ENCODE data around the gene TNFRSF6B.
A peak's percentile ranks its signal among the peaks of the same experiment; 100 is the strongest.

Gene TNFRSF6B

DNA sequence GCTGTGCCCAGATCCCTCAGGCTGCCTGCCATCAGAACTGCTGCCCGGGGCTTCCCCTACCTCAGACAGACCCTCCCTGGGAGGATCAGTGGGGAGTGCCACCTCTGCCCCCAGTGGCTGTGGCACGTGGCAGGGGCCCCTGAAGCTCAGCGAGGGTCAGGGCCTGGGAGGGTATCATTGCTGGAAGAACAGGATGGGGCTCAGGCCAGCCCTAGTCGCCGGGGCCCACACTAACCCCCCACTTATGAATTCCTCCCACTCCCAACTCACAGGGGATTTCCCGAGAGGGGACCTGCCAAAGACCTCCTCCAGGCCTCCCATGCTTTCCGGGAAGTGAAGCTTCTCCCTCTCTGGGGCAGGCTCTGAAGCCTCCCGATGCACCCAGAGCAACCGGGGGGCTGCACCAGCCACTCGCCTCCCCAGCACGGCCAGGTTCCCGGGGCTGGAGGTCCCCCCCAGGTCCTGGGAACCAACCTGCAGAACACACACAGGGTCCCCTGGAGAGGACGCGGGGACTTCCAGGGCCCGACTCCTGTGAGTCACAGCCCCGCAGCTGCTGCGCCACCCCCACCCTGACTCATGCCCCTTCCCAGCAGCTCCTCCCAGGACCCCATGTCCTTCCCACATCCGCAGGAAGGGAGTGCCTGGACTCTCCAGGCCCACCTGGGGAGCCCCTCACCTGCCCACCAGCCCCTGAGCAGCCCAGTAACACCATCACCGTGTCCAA is 2.5 kb downstream of the TNFRSF6B start:
- DNase-seq: no peak

DNA sequence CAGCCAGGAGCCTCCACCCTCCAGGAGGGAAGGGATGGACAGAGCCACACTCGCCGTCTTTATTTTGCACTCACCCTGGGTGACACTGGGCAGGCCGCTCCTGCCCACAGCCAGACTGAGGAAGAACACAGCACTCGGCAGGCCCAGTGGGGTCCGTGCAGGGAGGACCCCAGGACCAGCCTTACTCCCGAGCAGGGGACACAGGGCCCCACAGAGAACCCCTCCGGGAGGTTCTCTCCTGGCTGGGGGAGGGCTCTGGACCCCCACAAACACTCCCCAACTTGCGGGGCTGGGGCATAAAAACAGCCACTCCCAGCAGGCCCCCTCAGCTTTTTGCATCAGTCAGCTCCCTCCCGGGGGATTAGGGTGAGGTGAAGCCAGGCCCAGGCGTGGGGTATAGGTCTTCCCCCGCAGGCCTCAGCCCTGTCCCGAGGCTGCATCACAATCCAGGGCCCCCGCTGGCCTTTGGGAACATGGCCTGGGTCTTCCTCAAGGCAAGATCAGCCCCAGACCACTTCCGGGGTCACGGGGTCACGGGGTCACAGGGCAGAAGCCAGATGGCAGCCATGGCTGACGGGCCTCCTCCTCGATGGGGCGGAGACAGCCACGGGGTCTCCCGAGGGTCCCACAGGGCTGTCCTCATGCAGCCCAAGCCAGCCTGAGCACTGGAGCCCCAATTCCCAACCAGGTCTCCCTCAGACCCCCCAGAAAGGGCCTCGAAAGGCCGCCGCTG is 3.2 kb downstream of the TNFRSF6B start:
- DNase-seq: no peak

DNA sequence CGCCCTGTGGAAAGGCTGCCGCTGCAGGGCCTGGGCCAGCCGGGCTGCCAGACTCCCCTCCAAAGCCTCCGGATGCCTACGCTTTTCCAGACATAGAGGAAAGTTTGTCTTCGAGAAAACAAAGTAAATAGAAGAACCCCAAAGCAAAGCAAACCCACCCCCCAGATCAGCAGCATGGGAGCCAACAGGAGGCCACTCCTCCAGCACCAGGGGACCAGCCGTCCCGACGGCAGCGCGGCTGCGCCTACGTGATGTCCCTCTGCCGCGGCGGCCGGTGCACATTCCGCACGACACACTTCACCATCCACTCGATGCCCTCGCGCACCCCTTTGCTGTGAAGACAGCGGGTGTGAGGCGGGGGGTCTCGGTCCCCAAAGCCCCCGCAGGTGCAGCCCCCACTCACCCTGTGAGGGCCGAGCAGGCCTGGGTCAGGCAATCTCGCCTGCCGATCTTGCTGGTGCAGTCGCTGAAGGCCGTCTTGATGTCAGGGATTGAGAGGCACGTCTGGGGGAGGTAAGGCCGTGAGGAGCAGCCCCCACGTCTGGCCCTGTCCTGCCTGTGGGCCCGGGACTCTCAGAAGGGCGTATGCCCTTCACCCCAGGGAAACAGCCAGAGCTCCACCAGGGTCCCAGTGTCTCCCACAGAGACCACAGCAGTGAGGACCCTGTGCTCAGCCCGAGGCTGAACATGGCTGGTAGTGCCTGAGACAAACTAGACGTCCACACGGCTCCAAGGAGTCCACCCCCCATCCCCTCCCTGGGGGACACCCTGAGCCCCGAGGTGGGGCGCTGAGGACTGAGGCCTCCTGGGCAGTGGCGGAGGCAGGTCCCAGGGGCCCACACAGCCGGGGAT is 4.0 kb downstream of the TNFRSF6B start:
- DNase-seq: no peak

DNA sequence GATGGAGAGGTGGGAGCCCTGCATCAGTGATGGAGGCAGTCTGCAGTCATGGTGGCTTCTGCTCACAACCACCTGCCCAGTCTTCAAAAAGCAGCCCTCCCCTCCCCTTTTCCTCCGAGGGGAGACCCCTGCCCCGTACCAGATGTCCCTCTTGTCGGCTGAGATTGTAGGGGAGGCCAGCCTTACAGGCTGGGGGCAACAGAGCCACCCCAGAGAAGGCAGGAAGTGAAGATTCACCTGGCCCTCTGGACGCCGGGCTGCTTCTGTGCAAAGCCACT is 4.5 kb downstream of the TNFRSF6B start:
- no peak for DNase-seq

DNA sequence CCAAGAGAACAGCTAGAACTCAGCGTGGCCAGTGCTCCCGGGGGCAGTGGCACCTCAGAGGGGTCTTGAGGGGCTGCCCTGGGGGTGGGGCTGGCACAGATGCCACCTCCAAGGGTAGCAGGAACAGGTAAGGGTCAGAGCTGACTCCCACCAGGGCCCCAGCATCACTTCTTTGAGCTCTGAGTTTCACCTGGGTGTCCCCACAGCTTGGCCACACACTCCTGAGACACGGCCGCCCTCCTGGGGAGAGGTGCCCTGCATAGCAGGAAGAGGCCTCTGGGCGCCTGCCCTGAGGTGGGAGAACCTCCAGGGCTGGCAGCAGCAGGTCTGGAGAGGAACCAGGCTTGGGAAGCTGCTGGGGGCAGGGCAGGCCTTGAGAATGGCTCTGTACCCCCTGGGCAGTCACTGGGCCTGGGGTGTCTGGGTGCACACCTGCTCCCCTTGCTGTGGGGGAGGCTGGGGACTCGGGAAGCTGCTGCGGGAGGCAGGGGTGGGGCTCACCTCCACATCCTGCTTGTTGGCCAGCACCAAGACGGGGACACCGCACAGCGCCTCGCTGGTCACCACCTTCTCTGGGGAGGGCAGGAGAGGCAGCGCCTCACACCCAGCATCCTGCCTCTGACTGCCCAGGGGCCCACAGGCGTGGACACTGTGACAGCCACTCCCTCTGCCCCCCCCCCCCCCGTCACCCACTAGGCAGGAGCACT is 5.0 kb downstream of the TNFRSF6B start:
- no peak for DNase-seq

DNA sequence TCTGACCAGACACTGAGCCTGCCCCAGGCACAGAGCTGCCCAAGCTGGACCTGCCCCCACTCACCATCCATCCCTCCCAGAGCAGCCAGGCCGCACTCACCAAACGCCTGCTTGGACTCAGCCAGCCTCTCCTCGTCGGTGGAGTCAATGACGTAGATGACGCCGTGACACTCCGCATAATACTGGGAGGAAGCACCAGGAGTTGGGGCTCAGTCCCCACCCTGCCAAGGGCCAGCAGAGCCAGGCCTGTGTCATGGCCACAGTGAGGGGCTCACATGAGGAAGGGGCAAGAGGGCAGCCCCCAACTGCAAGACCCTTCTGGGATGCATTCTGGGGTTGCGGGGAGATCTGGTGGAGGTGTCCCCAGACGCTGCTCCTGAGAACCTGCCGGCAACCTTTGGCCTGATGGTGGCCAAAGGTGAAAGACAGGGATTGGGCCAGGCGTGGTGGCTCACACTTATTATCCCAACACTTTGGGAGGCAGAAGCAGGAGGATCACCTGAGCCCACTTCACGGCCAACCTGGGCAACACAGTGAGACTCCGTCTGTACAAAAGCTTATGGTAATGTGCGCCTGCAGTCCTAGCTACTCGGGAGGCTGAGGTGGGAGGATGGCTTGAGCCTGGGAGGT is 5.7 kb downstream of the TNFRSF6B start:
- DNase-seq: no peak

DNA sequence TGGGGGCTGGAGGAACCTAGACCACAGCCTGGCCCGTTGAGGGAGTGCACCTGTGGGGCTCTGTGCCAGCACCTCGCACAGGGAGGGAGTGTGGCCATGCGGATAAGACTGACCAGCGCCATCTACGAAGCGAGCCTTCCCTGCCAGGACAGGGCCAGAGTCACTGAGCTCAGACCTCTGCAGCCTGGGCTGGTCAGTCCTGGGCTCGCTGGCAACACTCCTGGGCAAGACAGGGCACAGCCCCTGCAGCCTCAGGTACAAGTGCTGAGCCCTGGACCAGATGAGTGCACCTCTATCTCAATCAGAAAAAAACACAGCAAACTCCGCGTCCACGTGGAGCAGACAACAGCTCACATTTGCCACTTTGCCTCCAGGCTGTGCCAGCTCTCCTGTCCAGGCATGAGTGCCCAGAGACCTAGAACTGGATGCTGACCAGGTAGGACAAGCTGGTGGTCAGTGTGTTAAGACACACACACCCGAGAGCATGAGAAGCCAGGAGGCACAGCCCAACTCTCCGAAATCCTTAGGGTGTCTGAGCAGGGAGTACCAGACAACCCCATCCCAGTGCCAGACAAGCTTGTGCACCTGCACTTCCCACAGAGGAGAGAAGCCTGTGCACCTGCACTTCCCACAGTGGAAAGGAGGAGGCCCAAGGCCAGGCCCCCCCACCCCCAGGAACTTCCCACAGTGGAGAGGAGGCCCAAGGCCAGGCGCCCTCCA is 6.5 kb downstream of the TNFRSF6B start:
- DNase-seq: no peak

DNA sequence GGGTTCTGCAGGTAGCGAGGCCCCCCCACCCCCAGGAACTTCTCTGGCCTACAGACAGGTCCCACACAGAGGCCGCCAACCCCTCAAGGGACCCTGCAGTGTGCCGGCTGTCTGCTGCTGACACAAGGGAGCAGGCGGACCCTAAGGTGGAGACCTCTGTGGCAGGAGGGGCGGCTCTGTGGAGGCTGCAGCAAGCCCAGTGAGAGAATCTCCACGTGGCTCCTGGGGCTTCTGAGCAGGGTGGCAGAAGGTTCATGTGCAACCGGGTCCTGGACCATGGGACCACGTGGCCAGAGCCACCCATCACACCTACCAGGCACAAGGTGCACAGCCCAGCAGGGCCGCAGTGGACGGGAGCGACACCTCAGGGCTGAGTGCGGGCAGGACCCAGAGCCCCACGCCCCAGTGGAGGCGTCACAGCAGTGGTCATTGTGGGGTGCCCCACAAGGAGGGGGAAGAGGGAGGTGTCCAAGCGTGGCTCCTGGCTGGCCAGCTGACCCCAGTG is 7.1 kb downstream of the TNFRSF6B start:
- no peak for DNase-seq

DNA sequence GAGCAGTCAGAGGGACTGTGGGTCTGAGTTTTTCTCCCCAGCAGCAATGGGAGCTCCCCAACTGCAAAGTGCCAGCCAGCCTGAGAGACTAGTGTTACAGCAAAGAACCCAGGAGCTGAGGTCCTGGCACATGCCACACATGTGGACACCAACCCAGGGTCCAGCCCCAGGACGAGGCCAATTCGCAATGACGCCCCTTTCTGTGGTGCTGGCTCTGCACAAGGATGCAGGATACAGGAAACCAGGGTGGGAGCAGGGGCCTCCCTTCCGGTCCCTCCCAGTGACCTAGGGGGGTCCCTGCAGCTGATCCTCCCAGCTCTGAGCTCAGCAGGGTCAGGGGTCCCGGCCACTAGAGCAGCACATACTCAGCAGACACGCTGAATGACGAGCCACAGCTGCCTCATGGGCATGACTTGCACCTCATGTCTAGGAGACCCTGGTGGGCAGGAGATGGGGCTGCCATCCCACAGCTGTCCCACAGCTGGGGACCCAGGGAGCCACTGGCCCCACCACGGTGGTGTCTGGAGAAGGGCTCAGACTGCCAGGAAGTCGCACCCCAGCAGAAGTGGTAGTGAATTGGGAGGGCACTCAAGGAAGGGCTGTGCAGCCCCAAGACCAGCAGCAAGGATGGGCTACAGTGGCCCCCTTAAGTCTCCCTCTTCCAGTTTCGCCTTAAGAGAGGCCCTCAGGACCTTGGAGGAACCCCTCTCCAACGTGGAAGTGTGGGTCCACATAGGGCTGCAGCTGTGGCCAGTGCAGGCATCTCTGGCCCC is 7.7 kb downstream of the TNFRSF6B start:
- DNase-seq: no peak

DNA sequence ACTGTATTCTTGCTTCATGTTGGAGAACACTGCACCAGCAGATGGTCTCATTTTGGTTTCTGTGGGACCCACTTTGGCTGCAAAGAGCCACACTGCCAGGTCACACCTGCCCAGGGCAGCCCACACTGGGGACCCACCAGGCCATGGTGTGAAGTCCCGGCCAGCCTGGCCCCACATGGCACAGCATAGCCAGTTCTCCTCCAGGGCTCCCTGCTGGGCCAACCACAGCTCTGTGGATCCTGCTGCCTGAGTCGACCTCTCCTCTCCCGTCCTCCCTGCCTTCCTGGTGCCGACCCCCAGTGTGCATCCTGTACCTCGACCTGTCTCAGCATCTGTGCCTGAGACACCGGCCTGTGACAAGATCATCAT is 8.3 kb downstream of the TNFRSF6B start:
- DNase-seq: no peak

DNA sequence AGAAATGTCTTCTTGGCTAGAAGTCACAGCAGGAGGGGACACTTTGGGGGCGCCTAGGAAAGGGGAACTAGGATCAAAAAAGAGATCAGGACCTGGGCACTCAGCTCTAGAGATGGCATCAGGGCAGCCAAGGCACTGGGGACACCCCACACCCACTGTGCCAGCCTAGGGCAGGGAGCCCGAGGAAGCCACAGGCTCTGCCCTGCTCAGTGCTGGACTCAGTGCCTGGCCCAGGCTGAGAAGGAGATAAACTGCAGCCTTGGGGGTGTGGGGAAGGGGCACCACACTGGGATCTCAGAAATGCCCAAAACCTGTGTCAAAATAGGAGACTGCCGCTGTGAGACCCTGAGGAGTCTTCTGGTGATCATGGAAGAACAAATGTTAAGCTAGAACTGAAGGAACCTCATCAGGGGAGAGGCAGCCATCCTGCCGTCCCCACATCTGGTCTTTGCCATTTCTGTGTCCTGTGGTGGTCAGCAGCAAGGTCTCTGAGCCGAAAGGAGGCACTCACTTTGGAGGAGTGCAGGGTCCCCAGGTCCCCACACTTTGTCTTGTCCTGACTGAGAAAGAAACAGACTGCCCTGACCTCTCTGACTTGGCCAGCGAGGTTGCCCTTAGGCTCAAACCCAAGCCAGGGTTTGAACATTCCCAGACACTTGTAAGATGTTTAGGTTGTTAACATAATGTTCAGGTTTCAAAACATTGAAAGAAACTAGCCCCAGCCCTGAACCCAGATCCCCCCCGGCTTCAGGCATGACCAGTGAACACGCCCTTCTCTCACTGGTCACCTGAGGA is 9.0 kb downstream of the TNFRSF6B start:
- DNase-seq: no peak

DNA sequence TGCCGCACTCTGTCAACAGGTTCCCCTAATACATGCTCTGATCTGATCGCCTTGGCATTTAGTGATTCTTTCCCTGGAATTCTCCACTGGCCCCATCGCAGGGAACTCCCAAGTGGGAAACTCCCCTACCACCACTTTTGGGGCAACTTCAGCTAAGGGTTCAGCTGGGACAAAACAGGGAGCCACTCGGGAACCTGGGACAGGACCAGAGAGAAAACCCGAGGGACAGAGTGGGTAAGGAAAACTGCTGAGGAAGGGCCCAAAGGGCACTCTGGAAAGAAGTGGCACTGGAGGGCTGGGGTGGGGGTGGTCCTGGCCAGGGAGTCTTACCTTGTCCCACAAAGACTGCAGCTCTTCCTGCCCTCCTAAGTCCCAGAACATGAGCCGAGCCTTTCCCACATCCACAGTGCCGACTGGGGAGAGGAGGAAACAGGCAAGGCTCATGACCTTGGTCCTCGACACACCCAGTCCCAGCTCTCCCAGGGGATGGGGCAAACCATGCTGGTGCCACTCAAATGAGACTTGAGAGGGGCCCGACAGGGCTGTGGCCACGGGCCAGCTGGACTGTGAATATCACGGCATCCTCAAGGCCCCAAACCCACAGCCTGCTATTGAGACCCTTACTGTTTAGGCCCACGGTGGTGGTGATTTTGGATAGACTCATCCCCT is 9.7 kb downstream of the TNFRSF6B start:
- DNase-seq: no peak

DNA sequence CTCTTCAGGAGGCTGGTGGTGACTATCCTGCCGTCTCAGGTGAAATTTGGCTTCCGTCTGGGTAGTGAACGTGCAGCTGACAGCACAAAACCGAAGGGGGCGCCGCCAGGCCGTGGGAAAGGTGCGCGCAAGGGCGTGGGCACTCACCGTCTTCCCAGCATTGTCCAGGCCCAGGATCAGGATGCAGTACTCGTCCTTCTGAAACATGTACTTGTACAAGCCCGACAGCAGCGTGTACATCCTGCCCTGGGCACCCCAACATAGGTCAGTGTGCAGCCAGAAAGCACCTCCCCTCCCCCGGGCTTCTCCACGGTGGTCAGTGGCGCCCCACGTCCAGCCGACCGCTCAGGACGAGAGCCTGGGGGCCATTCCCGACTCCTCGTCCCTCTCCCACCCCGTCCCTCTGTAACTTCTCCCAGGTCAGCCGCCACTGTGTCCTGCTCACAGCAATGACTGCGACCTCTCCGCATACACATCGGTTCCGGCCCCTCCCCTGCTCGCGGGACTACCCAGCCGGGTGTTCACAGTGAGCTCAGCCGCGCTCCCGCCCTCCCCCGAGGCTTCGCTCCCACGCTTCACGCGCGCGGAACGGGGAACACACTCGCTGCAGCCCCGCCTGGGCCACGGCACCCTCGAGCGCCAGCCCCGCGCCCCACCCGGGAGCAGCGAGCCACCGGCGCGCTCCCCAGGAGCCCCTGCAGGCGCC is 10.6 kb downstream of the TNFRSF6B start:
- no peak for DNase-seq

DNA sequence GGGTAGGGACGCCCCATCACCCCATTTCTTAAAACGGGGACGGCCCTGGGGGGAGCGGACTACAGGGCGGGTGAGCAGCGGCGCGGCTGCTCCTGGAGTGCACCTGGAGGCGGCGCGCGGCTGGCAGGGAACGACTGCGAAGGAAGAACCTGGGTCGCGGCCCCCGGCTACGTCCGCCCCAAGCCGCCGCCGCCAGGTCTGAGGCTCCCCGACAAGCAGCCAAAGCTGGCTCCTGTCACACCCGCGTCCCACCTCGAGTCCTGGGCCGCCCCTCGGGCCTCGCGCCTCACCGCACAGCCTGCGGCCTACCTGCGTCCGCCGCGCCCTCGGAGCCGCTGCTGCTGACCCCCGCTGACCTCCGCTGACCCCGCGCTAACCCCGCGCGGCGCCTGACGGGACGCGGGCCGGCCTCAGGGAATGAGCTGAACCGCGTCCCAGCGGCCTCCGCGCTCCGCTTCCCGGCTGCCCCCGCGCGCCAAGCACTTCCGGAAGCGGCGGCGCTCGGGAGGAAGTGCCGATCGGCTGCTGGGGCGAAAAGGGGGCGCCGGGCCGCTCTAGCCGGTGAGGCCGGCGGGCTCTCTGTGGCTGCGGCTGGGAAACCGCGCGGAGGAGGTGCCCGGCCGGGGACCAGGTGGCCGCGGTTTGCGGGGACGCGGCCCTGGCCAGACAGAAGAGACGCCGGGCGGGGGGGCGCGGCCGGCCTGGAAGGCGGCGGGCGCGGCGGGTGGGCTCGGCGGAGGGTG is 11.3 kb downstream of the TNFRSF6B start, which contains the start of the genes ARFRP1 and ZGPAT:
ARFRP1 (minus strand) TSS at position 419 of the 743 bp plus-strand sequence. CDS start 885 bp downstream, outside the sequence.
ZGPAT (plus strand) TSS at position 482 of the 743 bp plus-strand sequence. CDS start 542 bp downstream, outside the sequence.
- DNase-seq: peak; percentile 81

DNA sequence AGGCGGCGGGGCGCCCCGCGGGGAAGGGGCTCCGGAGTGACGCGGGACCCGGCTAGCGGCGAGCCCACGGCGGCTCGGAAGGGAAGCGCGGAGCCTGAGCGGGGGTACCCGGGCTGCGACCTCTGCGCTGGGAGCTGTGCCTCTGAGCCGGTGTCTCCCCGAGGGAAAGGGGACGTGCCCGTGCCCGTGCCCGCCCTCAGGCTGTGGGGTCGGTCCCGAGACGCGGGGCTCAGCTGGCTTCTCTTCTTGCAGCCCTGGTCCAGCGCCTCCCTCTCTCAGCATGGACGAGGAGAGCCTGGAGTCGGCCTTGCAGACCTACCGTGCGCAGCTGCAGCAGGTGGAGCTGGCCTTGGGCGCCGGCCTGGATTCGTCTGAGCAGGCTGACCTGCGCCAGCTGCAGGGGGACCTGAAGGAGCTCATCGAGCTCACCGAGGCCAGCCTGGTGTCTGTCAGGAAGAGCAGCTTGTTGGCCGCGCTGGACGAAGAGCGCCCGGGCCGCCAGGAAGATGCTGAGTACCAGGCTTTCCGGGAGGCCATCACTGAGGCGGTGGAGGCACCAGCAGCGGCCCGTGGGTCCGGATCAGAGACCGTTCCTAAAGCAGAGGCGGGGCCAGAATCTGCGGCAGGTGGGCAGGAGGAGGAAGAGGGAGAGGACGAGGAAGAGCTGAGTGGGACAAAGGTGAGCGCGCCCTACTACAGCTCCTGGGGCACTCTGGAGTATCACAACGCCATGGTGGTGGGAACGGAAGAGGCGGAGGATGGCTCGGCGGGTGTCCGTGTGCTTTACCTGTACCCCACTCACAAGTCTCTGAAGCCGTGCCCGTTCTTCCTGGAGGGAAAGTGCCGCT is 12.1 kb downstream of the TNFRSF6B start:
- no peak for DNase-seq

DNA sequence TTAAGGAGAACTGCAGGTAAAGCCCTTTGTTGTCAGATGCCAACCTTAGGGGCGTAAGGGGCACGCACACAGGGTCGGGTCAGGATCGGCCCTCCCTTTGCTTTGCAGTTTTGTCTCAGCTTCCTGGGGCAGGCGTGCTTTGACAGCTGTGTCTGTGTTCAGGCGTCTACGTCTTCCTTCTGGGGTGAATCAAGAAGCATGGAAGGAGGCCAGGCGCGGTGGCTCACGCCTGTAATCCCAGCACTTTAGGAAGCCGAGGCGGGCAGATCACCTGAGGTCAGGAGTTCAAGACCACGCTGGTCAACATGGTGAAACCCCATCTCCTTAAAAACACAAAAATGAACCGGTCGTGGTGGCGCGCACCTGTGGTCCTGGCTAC is 12.7 kb downstream of the TNFRSF6B start:
- no peak for DNase-seq

DNA sequence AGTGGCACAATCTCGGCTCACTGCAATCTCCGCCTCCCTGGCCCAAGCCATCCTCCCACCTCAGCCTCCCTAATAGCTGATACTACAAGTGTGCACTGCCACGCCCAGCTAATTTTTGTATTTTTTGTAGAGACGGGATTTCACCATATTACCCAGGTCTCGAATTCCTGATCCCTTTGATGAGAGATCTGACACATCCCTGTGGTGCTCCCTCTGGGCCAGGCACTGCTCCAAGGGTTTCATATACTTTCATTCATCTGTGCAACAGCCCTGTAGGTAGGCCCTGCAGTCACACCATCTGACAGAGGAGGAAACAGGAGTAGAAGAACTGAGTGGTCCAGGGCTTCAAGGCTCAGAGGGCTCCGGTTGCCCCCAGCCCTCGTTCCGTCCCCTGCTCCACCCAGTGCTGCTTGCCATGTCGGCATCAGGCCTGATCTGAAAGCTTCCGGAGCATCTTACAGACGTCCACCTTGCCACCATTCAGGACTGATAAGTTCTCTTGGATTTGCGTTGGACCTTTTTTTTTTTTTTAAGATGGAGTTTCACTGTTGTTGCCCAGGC is 14.7 kb downstream of the TNFRSF6B start:
- no peak for DNase-seq

Measured in NCI-H510A treated with DMSO at 0.1 percent for 48 hours (cell line).